ENCODE measurements around the gene PAX5.

Gene PAX5

GRCh38 chr9:36855448-36856315 lies 178.4 kb downstream of the PAX5 start:
- no peak overlapping the region for H2AFZ ChIP-seq (ENCODE audit: low read depth, low read length)
- TF ChIP-seq EZH2 (IDR thresholded peaks at IDR 0.05; ENCODE audit: borderline replicate concordance, low read depth, low read length, severe bottlenecking) = no peak
- TF ChIP-seq, protein P1, sequence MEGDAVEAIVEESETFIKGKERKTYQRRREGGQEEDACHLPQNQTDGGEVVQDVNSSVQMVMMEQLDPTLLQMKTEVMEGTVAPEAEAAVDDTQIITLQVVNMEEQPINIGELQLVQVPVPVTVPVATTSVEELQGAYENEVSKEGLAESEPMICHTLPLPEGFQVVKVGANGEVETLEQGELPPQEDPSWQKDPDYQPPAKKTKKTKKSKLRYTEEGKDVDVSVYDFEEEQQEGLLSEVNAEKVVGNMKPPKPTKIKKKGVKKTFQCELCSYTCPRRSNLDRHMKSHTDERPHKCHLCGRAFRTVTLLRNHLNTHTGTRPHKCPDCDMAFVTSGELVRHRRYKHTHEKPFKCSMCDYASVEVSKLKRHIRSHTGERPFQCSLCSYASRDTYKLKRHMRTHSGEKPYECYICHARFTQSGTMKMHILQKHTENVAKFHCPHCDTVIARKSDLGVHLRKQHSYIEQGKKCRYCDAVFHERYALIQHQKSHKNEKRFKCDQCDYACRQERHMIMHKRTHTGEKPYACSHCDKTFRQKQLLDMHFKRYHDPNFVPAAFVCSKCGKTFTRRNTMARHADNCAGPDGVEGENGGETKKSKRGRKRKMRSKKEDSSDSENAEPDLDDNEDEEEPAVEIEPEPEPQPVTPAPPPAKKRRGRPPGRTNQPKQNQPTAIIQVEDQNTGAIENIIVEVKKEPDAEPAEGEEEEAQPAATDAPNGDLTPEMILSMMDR (IDR thresholded peaks at IDR 0.05; ENCODE audit: borderline replicate concordance, extremely low read depth, low read length, poor library complexity, severe bottlenecking) = peak; percentile 30
- ATAC-seq (ENCODE audit: insufficient read depth, low read depth) (peak; percentile 44; the same call in 2 of the 3 replicates), DNase-seq (peak; percentile 18)
- H3K79me2 ChIP-seq (ENCODE audit: insufficient read depth, low read length) = no peaks in the 10 kb centered on the region
- H3K9me3 ChIP-seq (ENCODE audit: insufficient read depth, low read length, severe bottlenecking) = no peaks in the 10 kb centered on the region
- H3K27me3 ChIP-seq (ENCODE audit: insufficient read depth, low read length, poor library complexity) = peaks cover 4% of the 10 kb centered on the region
- no peak overlapping the region for H3K27ac ChIP-seq (ENCODE audit: low read length)
- H3K9ac ChIP-seq (ENCODE audit: low read depth, low read length) = no peak overlapping the region
- H3K4me1 ChIP-seq (ENCODE audit: insufficient read depth, low read length) = no peaks in the 10 kb centered on the region
- no peak overlapping the region for H3K4me3 ChIP-seq (ENCODE audit: low read depth in 1 of 2, low read length in 2 of 2)
- H3K36me3 ChIP-seq (ENCODE audit: insufficient read depth, low read length) = no peaks in the 10 kb centered on the region
- H4K20me1 ChIP-seq (ENCODE audit: insufficient read depth, low read length) = no peaks in the 10 kb centered on the region
- H3K4me2 ChIP-seq (ENCODE audit: insufficient read depth, low read length) = no peak overlapping the region

- no peak overlapping the region for H2AFZ ChIP-seq (ENCODE audit: low read depth, low read length)
- H3K79me2 ChIP-seq (ENCODE audit: insufficient read depth, low read length) = no peaks in the 10 kb centered on the region
- H3K27me3 ChIP-seq (ENCODE audit: insufficient read depth, low read length, poor library complexity) = peaks cover 4% of the 10 kb centered on the region
- no peaks in the 10 kb centered on the region for H3K4me1 ChIP-seq (ENCODE audit: insufficient read depth, low read length)
- H4K20me1 ChIP-seq (ENCODE audit: insufficient read depth, low read length) = no peaks in the 10 kb centered on the region
- H3K4me3 ChIP-seq (ENCODE audit: low read depth in 1 of 2, low read length in 2 of 2) = no peak overlapping the region
- H3K9me3 ChIP-seq (ENCODE audit: insufficient read depth, low read length, severe bottlenecking) = no peaks in the 10 kb centered on the region
- no peak for DNase-seq
- ATAC-seq (ENCODE audit: insufficient read depth, low read depth) = no peak
- H3K36me3 ChIP-seq (ENCODE audit: insufficient read depth, low read length) = no peaks in the 10 kb centered on the region
- no peak overlapping the region for H3K9ac ChIP-seq (ENCODE audit: low read depth, low read length)
- no peak overlapping the region for H3K4me2 ChIP-seq (ENCODE audit: insufficient read depth, low read length)
- no peak overlapping the region for H3K27ac ChIP-seq (ENCODE audit: low read length)
- no peak for TF ChIP-seq EZH2 (IDR thresholded peaks at IDR 0.05; ENCODE audit: borderline replicate concordance, low read depth, low read length, severe bottlenecking)
- TF ChIP-seq, protein P1 (IDR thresholded peaks at IDR 0.05; ENCODE audit: borderline replicate concordance, extremely low read depth, low read length, poor library complexity, severe bottlenecking) = no peak
Observed at GRCh38 chr9:36854751-36855150, 179.3 kb downstream of the PAX5 start.

GRCh38 chr9:36854034-36854433 lies 180.0 kb downstream of the PAX5 start:
- Histone ChIP-seq H3K4me1 (ENCODE audit: insufficient read depth, low read length) (no peaks in the 10 kb centered on the region), H3K9me3 (ENCODE audit: insufficient read depth, low read length, severe bottlenecking) (no peaks in the 10 kb centered on the region), H2AFZ (ENCODE audit: low read depth, low read length) (no peak overlapping the region), H3K9ac (ENCODE audit: low read depth, low read length) (no peak overlapping the region), H3K4me2 (ENCODE audit: insufficient read depth, low read length) (no peak overlapping the region), H3K27ac (ENCODE audit: low read length) (no peak overlapping the region), H3K4me3 (ENCODE audit: low read depth in 1 of 2, low read length in 2 of 2) (no peak overlapping the region), H3K27me3 (ENCODE audit: insufficient read depth, low read length, poor library complexity) (peaks cover 4% of the 10 kb centered on the region), H3K36me3 (ENCODE audit: insufficient read depth, low read length) (no peaks in the 10 kb centered on the region), H4K20me1 (ENCODE audit: insufficient read depth, low read length) (no peaks in the 10 kb centered on the region), H3K79me2 (ENCODE audit: insufficient read depth, low read length) (no peaks in the 10 kb centered on the region)
- DNase-seq = no peak
- ATAC-seq (ENCODE audit: insufficient read depth, low read depth) = no peak
- TF ChIP-seq EZH2 (IDR thresholded peaks at IDR 0.05; ENCODE audit: borderline replicate concordance, low read depth, low read length, severe bottlenecking) = no peak
- TF ChIP-seq, protein P1 (IDR thresholded peaks at IDR 0.05; ENCODE audit: borderline replicate concordance, extremely low read depth, low read length, poor library complexity, severe bottlenecking) = no peak
